Thyroid gland (tissue), 4 donors: ENCODE data around the gene TRIM61.

Experiments used
- CTCF ChIP-seq, 6 experiments: fragments of 200-600 bp in 3 of 6; fragments of 450-650 bp in 3 of 6; sonication (generic) in 3 of 6; IDR thresholded peaks; one replicate each; pipeline ENCODE4 v1.5.1; 2016 to 2019; ENCODE audit warnings: antibody characterized with exemption in 6 of 6, mild to moderate bottlenecking in 2 of 6, inconsistent platforms in 1 of 6, moderate library complexity in 1 of 6
- POLR2A ChIP-seq, 2 donors: fragments of 450-650 bp; IDR thresholded peaks; one replicate each; pipeline ENCODE4 v1.6.1; 2017; ENCODE audit warnings: antibody characterized with exemption in 2 of 2, mild to moderate bottlenecking in 2 of 2, moderate library complexity in 1 of 2

GRCh38 chr4:164935363-164935762 lies 42.1 kb downstream of the TRIM61 start:
- TF ChIP-seq CTCF (IDR thresholded peaks at IDR 0.05) (no peak), POLR2A (IDR thresholded peaks at IDR 0.05) (no peak)
